GM20431 (cell line): Measurements from ENCODE around the gene ALAS1.
"Not testable (repeated sequence)": the region's sequence is repeated elsewhere in the genome, so short reads cannot be mapped to it uniquely, and the experiment has no call there.

ENCODE experiments used
- in situ Hi-C: fragments of 300-500 bp; cut with MseI, MboI; formaldehyde crosslinking; loops from one replicate; pipeline ENCODE4 v1.15.0; 2020; ENCODE audit warnings: low sequenced_read_pairs; ENCODE audit not compliant: unreplicated experiment

The ALAS1 gene

DNA sequence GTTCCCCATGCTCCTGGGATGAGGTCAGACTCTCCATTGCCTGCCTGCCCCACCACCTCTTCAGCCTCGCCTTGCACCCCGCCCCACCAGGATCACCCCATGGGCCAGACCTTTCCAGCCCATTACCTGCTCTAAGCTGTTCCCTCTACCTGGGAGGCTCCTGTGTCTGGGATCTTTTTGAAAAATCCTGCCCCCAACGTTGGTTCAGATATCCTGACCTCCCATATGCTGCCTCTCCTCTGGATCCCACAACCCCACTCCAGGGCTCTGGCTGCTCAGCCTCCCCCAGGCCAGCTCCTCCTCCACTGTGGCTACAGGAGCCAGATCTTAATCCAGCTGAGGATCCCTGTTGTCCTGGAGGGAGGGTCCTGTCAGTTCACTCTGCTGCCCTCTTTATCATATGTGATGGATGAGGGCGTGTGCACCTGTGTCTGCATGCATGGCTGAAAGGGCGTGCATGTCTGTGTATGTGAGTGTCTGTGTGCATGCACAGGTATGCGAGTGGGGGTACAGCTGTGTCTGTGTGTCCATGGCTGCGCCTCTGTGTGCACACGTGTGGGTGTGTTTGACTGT lies 21.7 kb upstream of the ALAS1 start:
- in situ Hi-C loops: no loop called here

DNA sequence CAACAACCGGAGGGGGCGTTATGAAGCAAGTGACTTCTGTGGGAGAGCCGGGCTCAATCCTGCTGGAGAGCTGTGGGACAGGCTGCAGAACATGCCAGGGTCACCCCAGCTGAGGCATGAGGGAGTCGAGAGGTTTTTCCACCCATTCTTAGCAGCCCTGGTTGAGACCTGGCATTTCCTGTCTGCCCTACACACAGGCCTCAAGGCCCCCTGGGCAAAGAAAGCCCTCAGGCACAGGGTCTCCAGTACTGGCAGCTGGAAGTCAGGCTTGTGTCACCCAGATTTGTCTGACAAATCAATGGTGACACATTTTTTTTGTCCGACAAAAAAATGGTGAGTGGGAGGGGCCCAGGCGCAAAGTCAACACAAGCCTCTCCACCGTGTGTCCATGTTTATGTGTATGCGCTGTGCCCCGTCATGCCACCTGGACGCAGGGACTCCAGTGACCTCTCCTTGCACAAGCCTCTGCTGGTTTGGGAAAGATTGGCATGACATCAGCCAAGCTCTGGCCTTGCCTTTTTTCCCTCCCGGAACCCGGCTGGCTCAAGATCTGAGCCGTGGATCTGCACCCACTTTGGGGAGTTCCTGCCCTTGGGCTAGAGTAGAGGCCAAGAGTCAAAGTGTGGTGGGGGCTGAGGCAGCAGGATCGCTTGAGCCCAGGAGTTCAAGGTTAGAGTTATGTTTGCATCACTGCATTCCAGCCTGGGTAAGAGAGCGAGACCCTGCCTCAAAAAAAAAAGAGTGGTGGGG lies 20.8 kb upstream of the ALAS1 start:
- in situ Hi-C loops: no loop called here

DNA sequence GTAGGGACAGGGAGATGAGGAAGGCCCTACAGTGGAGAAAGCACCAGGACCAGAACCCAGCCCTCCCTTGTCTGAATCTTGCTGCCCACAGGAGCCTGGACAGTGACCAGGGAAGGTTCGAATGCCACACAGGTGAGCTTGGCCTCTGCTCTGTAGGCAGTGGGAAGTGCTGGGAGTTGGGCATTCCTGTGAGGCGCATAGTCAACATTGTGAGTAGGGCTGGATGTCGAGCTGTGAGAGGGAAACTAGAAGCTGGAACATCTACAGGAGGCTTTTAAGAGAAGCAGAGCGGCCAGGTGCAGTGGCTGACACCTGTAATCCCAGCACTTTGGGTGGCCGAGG lies 20.3 kb upstream of the ALAS1 start:
- in situ Hi-C loops: no loop called here

DNA sequence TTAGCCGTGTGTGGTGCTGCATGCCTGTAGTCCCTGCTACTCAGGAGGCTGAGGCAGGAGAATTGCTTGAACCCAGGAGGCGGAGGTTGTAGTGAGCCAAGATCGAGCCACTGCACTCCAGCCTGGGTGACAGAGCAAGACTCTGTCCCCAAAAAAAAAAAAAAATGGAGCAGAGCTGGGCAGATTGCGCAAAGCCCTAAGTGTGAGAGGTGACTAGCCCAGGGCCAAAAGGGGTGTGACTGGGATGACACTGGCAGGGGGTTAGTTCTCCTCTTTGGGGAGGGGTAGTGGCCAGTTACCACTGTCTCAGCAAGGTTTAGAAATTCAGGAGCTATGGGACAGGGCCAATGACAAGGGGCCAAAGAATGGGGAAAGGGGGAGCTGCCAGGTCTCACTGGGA lies 19.8 kb upstream of the ALAS1 start:
- in situ Hi-C loops: not testable (repeated sequence)

DNA sequence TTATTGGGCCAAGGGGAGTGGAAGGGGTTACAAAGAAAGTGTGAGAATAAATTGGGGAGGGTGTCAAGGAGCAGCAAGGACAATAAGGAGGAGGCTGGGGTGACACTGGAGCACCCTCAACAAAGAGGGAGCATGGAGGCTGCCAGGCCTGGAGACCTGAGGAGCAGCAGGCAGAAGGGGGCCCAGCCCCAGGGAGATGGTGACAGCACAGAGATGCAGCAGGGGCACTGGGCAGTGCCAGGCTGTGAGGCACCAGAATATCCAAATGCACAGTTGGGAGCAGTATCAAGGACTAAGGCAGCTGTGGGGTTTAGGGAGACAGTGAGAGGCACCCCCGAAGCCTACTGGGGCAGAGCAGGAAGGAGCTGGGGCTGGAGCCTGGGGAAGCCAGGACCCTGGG lies 19.4 kb upstream of the ALAS1 start:
- in situ Hi-C loops: no loop called here

DNA sequence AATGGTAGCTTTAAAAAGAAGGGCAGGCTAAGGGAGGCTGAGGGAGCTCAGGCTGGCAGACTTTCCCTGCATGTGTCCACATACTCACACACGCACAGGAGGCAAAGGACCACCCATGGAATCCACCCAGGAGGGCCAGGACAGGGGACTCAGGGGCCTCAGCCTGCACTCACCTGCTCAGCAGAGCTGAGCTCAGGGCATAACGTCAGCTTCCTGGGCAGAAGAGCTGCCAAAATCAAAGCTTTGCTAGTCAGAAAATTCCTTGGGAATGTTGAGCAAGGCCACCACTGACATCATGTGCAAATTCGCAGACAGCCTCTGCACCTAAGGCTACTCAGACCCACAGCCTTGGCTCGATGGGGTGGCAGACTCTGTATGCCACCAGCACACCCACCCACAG lies 16.4 kb upstream of the ALAS1 start:
- in situ Hi-C loops: no loop called here

DNA sequence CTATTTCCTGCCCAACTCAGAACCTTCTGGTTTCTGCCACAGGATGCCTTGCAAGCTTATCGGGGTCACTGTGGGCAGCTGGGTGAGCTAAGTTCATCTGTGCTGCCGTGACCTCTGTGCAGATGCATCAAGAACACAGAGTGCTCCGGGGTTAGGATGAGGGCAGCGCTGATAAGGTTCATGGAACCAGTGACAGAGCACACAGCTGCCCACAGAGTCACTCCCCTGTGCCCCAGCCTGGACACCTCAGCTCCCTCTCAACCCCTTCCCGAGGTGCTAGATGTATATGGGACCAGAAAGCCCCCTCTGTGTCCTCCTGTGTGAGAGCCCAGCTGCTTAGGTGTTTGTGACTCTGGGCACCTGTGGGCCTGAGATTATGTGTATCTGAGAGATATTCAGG lies 15.8 kb upstream of the ALAS1 start:
- in situ Hi-C loops: no loop called here

DNA sequence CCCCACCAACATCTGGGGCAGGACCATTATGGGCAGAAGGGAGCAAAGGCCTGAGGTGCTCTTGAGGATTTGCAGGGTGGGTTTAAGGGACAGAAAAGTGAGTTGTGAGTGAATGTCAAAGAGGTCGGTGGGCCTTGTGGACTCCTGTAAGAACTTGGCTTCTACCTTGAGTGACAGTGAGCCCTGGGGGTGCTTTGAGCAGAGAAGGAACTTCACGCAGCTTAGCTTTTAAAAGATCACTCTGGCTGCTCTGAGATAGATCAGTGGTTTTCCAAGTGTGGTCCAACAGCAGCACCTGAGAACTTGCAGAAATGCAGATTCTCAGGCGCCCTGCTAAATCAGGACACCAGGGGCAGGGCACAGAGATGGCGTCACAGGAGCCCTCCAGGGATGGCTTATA lies 15.3 kb upstream of the ALAS1 start:
- in situ Hi-C loops: no loop called here

DNA sequence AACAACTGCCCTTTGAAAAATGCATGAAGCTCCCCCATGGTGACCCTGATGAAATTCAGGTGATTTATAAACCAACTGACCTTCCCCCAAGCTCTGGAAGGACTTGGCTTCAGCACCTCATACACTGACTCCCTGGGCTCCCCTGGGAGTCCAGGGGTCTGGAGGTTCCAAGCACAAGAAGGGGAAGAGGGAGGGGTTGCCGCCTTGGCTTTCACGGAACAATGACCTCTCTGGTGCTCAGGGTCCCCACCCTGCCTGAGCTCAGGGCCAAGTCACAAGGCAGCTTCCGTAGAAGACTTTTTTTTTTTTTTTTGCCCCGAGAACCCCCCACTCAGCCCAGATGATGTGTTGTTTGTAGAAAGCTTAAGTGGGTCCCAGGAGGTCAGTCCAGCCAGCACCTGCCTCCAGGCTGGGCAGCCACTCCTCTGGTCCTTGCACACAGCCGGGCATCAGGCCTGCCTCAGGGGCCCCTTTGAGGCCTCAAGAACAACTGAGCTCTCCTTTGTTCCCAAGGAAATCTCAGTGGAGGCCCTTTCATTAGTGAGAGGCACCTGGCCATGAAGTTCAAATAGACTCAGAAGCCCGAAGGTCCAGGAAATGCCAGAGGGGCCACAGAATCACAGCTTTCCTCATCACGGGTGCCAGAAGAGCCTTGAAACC lies 14.0 kb upstream of the ALAS1 start:
- in situ Hi-C loops: no loop called here

DNA sequence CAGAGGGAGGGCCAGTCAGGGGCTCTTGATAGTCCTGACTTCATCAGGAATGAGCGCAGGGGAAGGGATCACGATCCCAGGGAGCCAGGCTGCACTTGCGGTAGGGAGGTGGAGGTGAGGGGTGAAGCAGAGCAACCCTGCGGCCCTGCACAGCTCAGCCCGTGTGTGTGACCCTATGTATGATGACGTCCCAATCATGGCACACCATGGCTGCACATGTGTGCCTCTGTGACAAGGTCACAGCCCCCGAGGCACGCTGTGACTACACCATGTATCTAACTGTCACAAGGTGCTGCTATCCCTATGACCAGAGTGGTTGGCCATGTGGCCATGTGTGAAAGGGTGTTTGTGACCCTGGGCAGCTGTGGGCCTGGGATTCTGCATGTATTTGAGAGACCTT lies 13.3 kb upstream of the ALAS1 start:
- in situ Hi-C loops: no loop called here

DNA sequence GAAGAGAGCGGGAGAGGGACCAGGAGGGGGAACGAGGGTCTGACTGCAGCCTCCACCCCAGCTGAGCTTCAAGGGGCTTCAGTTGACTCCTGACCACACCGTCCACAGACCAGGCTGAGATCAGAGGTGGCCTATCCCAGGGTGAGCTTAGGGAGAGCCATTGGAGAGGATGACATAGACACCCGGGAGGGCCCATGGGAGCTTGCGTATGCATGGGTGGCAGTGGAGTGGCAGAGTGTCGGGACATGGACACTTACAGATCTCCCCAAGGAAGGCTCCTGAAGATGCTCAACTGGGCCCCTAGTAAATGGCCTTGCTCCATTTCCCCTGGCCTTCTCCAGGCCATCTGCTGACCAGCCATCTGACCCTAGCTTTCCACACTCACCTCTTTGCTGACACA lies 12.6 kb upstream of the ALAS1 start:
- in situ Hi-C loops: no loop called here

DNA sequence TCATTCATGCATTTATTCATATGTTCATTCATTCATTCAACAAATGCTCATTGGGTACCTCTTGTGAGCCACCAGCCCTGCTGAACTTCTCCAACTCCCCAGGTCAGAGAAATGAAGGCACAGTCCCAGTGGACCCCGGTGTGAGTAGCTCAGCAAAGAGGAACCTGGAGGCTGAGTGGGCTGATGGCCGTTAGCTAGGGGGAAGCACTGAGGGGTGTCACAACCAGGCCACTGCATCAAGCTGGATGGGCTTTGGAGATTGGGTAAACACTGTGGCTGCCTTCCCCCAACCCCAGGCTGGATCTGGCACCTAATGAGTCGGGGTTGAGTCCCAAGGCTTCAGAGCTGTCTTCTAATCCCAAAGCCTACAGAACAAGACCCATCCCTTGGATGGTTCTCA lies 12.1 kb upstream of the ALAS1 start:
- in situ Hi-C loops: no loop called here

DNA sequence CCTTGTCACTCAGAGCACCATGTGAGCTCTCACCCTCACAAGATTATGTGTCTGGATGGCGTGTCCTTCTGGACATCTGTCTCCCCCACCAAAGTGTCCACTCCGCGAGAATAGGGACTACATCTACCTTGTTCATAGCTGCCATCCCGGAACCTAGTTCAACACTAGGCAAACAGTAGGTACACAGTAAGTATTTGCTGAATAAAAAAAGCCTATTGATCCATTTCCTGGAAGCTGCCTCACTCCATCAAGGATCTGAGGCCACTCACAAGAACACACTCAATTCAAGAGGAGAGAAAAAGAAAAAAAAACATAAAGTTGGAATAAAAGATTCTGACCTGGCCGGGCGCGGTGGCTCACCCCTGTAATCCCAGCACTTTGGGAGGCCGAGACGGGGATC lies 11.2 kb upstream of the ALAS1 start:
- in situ Hi-C loops: no loop called here

DNA sequence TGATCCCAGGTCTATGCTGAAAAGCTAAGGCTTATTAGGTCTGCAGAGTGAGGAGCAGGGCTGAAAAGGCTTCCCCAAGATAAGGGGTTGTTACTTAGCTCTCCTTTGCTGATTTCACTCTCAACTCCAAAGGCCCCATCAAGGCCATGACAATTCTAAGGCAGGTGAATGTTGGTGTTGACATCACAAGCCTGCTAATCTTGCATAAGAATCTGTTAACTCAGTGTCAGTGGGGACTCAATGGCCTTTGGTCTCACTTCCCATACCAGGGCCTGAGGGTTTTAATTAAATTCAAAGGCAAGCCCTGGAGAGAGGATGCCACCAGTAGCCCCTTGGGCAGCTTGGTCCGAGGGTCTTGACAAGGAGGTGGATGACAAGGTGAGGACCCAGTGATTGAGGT lies 9.4 kb upstream of the ALAS1 start:
- in situ Hi-C loops: no loop called here

DNA sequence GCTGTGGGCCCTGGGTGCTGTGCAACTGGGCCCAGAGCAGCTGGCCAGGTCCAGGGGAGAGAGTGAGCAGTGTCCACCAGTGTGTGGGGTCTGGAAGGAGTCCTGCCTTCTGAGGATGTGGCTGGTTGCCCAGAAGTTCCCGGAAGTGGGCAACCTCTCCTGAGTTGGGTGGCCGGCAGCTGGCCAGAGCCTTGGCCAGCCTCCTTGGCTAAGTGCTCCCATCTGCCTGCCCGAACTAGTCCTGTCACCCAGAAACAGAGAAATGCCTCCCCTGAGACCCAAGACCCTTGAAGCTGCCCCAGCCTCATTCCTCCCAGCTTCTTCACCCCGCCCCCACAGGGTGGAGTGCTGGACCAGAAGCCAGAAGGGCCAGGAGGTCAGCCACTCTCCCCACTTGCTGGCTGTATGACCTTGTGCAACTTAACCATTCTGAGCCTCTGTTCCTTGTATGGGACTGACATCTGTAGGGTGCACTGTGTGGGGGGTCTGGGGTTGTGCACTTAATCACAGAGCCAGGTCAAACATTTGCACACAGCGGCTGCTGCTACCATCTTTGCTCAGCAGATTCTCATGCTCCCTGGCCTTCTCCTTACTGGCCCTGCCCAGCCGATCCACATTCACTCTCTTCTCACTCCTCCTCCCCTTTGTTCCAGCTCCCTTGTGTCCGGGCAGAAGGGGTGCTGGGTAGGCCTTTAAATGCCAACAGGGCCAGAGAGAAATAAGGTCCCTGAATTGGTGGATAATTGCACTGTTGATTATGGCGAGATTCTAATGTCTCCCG lies 7.5 kb upstream of the ALAS1 start:
- in situ Hi-C loops: no loop called here

DNA sequence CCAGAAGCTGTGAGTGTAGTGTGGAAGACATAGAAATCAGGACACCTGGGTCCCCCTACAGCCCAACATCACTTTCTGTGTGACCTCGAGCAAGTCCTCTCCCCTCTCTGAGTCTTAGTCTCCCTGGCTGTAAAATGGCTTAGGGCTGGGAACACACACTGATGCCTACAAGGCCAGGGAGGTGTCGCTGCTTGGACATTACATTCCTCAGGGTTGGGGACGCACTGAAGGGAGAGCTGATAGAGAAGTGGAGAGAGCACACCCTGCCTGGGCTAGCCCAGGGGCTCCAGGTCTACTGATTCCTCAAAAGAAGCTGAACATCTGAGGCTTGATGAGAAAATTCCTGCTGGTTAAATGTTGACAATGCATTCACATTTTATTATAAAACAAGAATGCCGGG lies 6.3 kb upstream of the ALAS1 start:
- in situ Hi-C loops: no loop called here

DNA sequence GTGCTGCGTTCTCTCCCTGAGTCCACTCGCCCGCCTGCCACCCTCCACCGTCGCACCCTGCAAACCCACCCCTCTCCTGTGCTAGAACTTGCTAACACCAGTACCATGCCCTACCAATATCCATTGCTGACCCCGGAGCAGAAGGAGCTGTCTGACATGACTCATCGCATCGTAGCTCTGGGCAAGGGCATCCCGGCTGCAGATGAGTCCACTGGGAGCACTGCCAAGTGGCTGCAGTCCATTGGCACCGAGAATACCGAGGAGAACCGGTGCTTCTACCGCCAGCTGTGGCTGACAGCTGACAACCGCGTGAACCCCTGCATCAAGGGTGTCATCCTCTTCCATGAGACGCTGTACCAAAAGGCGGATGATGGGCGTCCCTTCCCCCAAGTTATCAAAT lies 4.9 kb upstream of the ALAS1 start:
- in situ Hi-C loops: no loop called here

DNA sequence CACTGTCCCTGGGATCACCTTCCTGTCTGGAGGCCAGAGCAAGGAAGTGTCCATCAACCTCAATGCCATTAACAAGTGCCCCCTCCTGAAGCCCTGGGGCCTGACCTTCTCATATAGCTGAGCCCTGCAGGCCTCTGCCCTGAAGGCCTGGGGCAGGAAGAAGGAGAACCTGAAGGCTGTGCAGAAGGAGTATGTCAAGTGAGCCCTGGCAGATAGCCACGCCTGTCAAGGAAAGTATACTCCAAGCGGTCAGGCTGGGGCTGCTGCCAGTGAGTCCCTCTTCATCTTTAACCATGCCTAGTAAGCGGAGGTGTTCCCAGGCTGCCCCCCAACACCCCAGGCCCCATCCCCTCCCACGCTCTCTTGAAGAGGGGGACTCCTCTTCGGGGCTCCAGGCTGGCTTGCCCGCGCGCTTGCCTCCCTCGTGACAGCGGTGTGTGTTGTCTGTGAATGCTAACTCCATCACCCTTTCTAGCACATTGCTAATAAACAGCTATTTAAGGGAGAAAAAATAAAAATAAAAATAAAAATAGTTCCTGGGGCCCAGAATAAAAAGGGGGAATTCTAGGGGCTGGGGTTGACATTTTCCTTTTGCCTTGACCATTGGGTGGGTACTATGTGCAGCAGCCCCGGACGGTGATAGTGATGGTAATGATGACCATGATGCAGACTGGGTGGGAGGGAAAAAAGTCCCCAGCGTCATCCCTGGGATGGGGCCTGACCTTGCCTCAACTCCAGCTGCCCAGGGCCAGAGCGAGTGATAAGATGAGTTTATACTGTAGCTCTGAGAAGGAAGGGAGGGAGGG lies 3.3 kb upstream of the ALAS1 start:
- in situ Hi-C loops: no loop called here

DNA sequence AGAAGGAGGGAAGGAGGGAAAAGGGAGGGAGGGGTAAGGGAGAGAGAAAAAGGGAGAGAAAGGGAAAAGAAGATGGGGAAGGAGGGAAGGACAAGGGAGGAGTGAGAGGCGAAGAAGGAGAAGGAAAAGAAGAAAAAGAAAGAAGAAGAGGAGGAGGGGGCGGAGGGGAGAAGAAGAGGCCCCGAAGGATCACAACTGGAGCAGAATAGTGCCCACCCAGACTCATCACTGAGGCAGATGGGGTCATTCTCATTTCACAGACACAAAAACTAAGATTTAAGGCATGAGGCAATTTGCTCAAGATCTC lies 2.7 kb upstream of the ALAS1 start:
- in situ Hi-C loops: no loop called here

DNA sequence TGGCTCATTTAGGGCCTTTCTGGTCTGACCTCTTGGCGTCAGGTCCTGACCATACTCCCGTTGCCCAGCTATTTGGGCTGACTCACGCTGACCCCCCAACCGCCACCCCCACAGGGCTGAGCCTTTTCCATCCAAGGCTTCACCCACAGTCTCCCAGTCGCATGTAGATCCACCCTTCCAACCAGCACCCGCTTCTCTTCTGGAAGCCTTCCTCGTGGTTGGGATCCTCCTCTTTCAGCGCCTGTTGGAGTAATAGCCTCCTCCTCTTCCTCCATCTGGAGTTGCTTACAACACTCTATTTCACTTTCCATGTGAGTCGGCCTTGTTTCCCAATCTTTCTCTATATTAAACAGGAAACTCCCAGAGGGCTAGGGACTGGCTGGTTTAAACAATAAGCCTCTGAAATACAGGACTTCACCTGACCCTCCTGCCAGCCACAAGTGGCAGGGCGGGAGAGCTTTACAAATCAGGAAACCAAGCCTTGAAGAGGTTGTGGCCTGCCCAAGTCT lies 2.1 kb upstream of the ALAS1 start:
- in situ Hi-C loops: no loop called here
